Measurements from ENCODE around the gene ICAM3. TPM values are rescaled to one million over a fixed set of nuclear protein-coding genes. Genes with fewer than 3 reads are reported as not detected.

ICAM3 gene
- total RNA-seq, 1 donor from 2014 or later: 12.4 TPM

GRCh38 chr19:10328558-10329429 lies 10.6 kb downstream of the ICAM3 start:
- H3K4me2 ChIP-seq (ENCODE audit: low read length): no peak overlapping the region
- DNase-seq (ENCODE audit: low read depth) (no peak), FAIRE-seq (no peak)
- TF ChIP-seq, protein P1, sequence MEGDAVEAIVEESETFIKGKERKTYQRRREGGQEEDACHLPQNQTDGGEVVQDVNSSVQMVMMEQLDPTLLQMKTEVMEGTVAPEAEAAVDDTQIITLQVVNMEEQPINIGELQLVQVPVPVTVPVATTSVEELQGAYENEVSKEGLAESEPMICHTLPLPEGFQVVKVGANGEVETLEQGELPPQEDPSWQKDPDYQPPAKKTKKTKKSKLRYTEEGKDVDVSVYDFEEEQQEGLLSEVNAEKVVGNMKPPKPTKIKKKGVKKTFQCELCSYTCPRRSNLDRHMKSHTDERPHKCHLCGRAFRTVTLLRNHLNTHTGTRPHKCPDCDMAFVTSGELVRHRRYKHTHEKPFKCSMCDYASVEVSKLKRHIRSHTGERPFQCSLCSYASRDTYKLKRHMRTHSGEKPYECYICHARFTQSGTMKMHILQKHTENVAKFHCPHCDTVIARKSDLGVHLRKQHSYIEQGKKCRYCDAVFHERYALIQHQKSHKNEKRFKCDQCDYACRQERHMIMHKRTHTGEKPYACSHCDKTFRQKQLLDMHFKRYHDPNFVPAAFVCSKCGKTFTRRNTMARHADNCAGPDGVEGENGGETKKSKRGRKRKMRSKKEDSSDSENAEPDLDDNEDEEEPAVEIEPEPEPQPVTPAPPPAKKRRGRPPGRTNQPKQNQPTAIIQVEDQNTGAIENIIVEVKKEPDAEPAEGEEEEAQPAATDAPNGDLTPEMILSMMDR (IDR thresholded peaks at IDR 0.05; ENCODE audit: insufficient read depth, low read depth, low read length): no peak
- TF ChIP-seq EZH2 (IDR thresholded peaks at IDR 0.05; ENCODE audit: insufficient read depth, low read length): no peak
- H2AFZ ChIP-seq (ENCODE audit: low read depth, low read length): no peak overlapping the region
- Mint-ChIP-seq H3K9me3 (ENCODE audit: unreplicated experiment) (no peaks in the 10 kb centered on the region), H3K36me3 (ENCODE audit: low read depth, unreplicated experiment) (peaks cover 9% of the 10 kb centered on the region), H3K27me3 (ENCODE audit: low read depth, unreplicated experiment) (no peaks in the 10 kb centered on the region), H3K27ac (ENCODE audit: unreplicated experiment) (no peak overlapping the region), H3K4me3 (ENCODE audit: unreplicated experiment) (no peak overlapping the region), H3K4me1 (ENCODE audit: low read depth, unreplicated experiment) (peaks cover 2% of the 10 kb centered on the region)
- H3K36me3 ChIP-seq (ENCODE audit: insufficient read depth, low read length): peaks cover 25% of the 10 kb centered on the region
- peaks cover 52% of the 10 kb centered on the region for H3K79me2 ChIP-seq (ENCODE audit: insufficient read depth, low read length)
- H4K20me1 ChIP-seq (ENCODE audit: insufficient read depth, low read length): peaks cover 56% of the 10 kb centered on the region
- no peak overlapping the region for H3K4me3 ChIP-seq (ENCODE audit: insufficient read depth, low read depth, low read length)
- no peaks in the 10 kb centered on the region for H3K9me3 ChIP-seq (ENCODE audit: insufficient read depth, low read depth, low read length)
- H3K27ac ChIP-seq (ENCODE audit: low read depth, low read length): no peak overlapping the region
- H3K4me1 ChIP-seq (ENCODE audit: insufficient read depth, low read length): peaks cover 6% of the 10 kb centered on the region
- H3K27me3 ChIP-seq (ENCODE audit: insufficient read depth, low read length): no peaks in the 10 kb centered on the region
- H3K9ac ChIP-seq (ENCODE audit: low read length): no peak overlapping the region

GRCh38 chr19:10327793-10328192 lies 11.6 kb downstream of the ICAM3 start:
- H3K4me2 ChIP-seq (ENCODE audit: low read length): no peak overlapping the region
- no peaks in the 10 kb centered on the region for H3K9me3 Mint-ChIP-seq (ENCODE audit: unreplicated experiment)
- peaks cover 49% of the 10 kb centered on the region for H3K79me2 ChIP-seq (ENCODE audit: insufficient read depth, low read length)
- peaks cover 2% of the 10 kb centered on the region for H3K4me1 Mint-ChIP-seq (ENCODE audit: low read depth, unreplicated experiment)
- peaks cover 4% of the 10 kb centered on the region for H3K4me1 ChIP-seq (ENCODE audit: insufficient read depth, low read length)
- H4K20me1 ChIP-seq (ENCODE audit: insufficient read depth, low read length): peaks cover 63% of the 10 kb centered on the region
- peaks cover 13% of the 10 kb centered on the region for H3K36me3 Mint-ChIP-seq (ENCODE audit: low read depth, unreplicated experiment)
- no peaks in the 10 kb centered on the region for H3K9me3 ChIP-seq (ENCODE audit: insufficient read depth, low read depth, low read length)
- FAIRE-seq (no peak), DNase-seq (ENCODE audit: low read depth) (no peak)
- H3K9ac ChIP-seq (ENCODE audit: low read length): no peak overlapping the region
- TF ChIP-seq, protein P1 (IDR thresholded peaks at IDR 0.05; ENCODE audit: insufficient read depth, low read depth, low read length): no peak
- no peak for TF ChIP-seq EZH2 (IDR thresholded peaks at IDR 0.05; ENCODE audit: insufficient read depth, low read length)
- H3K27ac Mint-ChIP-seq (ENCODE audit: unreplicated experiment): no peak overlapping the region
- no peak overlapping the region for H3K4me3 ChIP-seq (ENCODE audit: insufficient read depth, low read depth, low read length)
- H3K4me3 Mint-ChIP-seq (ENCODE audit: unreplicated experiment): no peak overlapping the region
- no peak overlapping the region for H3K27ac ChIP-seq (ENCODE audit: low read depth, low read length)
- H3K27me3 ChIP-seq (ENCODE audit: insufficient read depth, low read length): no peaks in the 10 kb centered on the region
- peaks cover 25% of the 10 kb centered on the region for H3K36me3 ChIP-seq (ENCODE audit: insufficient read depth, low read length)
- no peaks in the 10 kb centered on the region for H3K27me3 Mint-ChIP-seq (ENCODE audit: low read depth, unreplicated experiment)
- no peak overlapping the region for H2AFZ ChIP-seq (ENCODE audit: low read depth, low read length)

GRCh38 chr19:10325732-10326131 lies 13.7 kb downstream of the ICAM3 start:
- H3K4me2 ChIP-seq (ENCODE audit: low read length): no peak overlapping the region
- no peak for TF ChIP-seq EZH2 (IDR thresholded peaks at IDR 0.05; ENCODE audit: insufficient read depth, low read length)
- TF ChIP-seq, protein P1 (IDR thresholded peaks at IDR 0.05; ENCODE audit: insufficient read depth, low read depth, low read length): no peak
- no peak overlapping the region for H3K9ac ChIP-seq (ENCODE audit: low read length)
- DNase-seq (ENCODE audit: low read depth) (no peak), FAIRE-seq (no peak)
- H3K27ac ChIP-seq (ENCODE audit: low read depth, low read length): no peak overlapping the region
- peaks cover 31% of the 10 kb centered on the region for H3K36me3 ChIP-seq (ENCODE audit: insufficient read depth, low read length)
- H3K9me3 ChIP-seq (ENCODE audit: insufficient read depth, low read depth, low read length): no peaks in the 10 kb centered on the region
- H3K4me3 Mint-ChIP-seq (ENCODE audit: unreplicated experiment): no peak overlapping the region
- no peaks in the 10 kb centered on the region for H3K27me3 Mint-ChIP-seq (ENCODE audit: low read depth, unreplicated experiment)
- no peaks in the 10 kb centered on the region for H3K4me1 Mint-ChIP-seq (ENCODE audit: low read depth, unreplicated experiment)
- peaks cover 53% of the 10 kb centered on the region for H4K20me1 ChIP-seq (ENCODE audit: insufficient read depth, low read length)
- H3K9me3 Mint-ChIP-seq (ENCODE audit: unreplicated experiment): no peaks in the 10 kb centered on the region
- H3K4me3 ChIP-seq (ENCODE audit: insufficient read depth, low read depth, low read length): no peak overlapping the region
- peaks cover 31% of the 10 kb centered on the region for H3K79me2 ChIP-seq (ENCODE audit: insufficient read depth, low read length)
- H3K27me3 ChIP-seq (ENCODE audit: insufficient read depth, low read length): no peaks in the 10 kb centered on the region
- no peak overlapping the region for H2AFZ ChIP-seq (ENCODE audit: low read depth, low read length)
- no peaks in the 10 kb centered on the region for H3K4me1 ChIP-seq (ENCODE audit: insufficient read depth, low read length)
- peaks cover 15% of the 10 kb centered on the region for H3K36me3 Mint-ChIP-seq (ENCODE audit: low read depth, unreplicated experiment)
- no peak overlapping the region for H3K27ac Mint-ChIP-seq (ENCODE audit: unreplicated experiment)

All from astrocyte (in vitro differentiated cells and primary cell).